ENCODE data around the gene CTU2. TPM values are rescaled to one million over a fixed set of nuclear protein-coding genes. Genes with fewer than 3 reads are reported as not detected.

Gene CTU2
- total and polyA plus RNA-seq, 2 of the 8 experiments (the other 6 are each of a cell fraction or from before 2014, with no cell fraction given), result 32.7 to 42.9 TPM

- no peak overlapping the region for H2BK20ac ChIP-seq (ENCODE audit: low read length)
- H2BK5ac ChIP-seq (ENCODE audit: low read depth, low read length), result no peak overlapping the region
- no peak overlapping the region for H3K9ac ChIP-seq (replicated peaks in 1 of 4; ENCODE audit: extremely low read depth in 1 of 4, low read depth in 3 of 4, low read length in 3 of 4)
- no peak overlapping the region for H2BK12ac ChIP-seq (ENCODE audit: low read depth, low read length)
- no peak overlapping the region for H3K4me3 ChIP-seq (ENCODE audit: extremely low read depth in 1 of 4, insufficient read depth in 2 of 4, low read depth in 3 of 4, low read length in 4 of 4)
- H2AFZ ChIP-seq (ENCODE audit: low read length), result no peak overlapping the region
- ChIA-PET CTCF (ENCODE audit: partially characterized antibody) (interaction anchor here (0.7 to 10.0 kb wide), 21 partner anchors 13 to 437 kb away, joined by 3 to 251 read pairs (median 8); partner anchors contain the start of genes GALNS, PIEZO1 and TRAPPC2L), POLR2A (ENCODE audit: partially characterized antibody) (interaction anchor here (1.3 to 3.1 kb wide), 4 partner anchors 17 to 73 kb away, joined by 3 to 14 read pairs (median 5); no protein-coding TSS in a partner anchor)
- H3K23ac ChIP-seq (ENCODE audit: insufficient read length), result no peak overlapping the region
- H3K56ac ChIP-seq (replicated peaks; ENCODE audit: insufficient read length, low read depth, low read length), result no peak overlapping the region
- H3K27me3 ChIP-seq (replicated peaks in 1 of 4; ENCODE audit: control insufficient read depth in 3 of 4, extremely low read depth in 1 of 4, insufficient read depth in 3 of 4, low read length in 3 of 4), result no peaks in the 10 kb centered on the region
- H3K14ac ChIP-seq (ENCODE audit: insufficient read length), result no peak overlapping the region
- H4K20me1 ChIP-seq (replicated peaks in 1 of 2; ENCODE audit: control insufficient read depth in 1 of 2, insufficient read depth in 2 of 2, low read length in 2 of 2), result peaks cover 0 to 10% of the 10 kb centered on the region in 2 experiments
- no peaks in the 10 kb centered on the region for H3K79me2 ChIP-seq (ENCODE audit: control insufficient read depth in 1 of 2, insufficient read depth in 2 of 2, low read length in 2 of 2)
- H3K23me2 ChIP-seq (ENCODE audit: low read depth, low read length), result no peaks in the 10 kb centered on the region
- no peak overlapping the region for H3K18ac ChIP-seq (ENCODE audit: extremely low read depth, low read length)
- H3K79me1 ChIP-seq (ENCODE audit: low read depth, low read length), result no peaks in the 10 kb centered on the region
- FAIRE-seq (no peak), DNase-seq (ENCODE audit: low read depth in 1 of 2, low spot score in 2 of 2) (no peak)
- no peak overlapping the region for H3K4ac ChIP-seq (replicated peaks; ENCODE audit: insufficient read length, low read depth, low read length)
- H3K9me3 ChIP-seq (ENCODE audit: insufficient read depth in 2 of 2, low read depth in 1 of 2, low read length in 1 of 2), result no peaks in the 10 kb centered on the region
- H2AK5ac ChIP-seq (ENCODE audit: low read depth, low read length), result no peak overlapping the region
- peaks cover 0 to 5% (median 0%) of the 10 kb centered on the region in 4 experiments; a peak in 1 of 7 replicates for H3K4me1 ChIP-seq (replicated peaks in 1 of 4; ENCODE audit: control insufficient read depth in 3 of 4, insufficient read depth in 4 of 4, low read length in 3 of 4)
- no peak overlapping the region for H3K4me2 ChIP-seq (ENCODE audit: insufficient read depth in 1 of 2, low read depth in 2 of 2, low read length in 2 of 2)
- H2BK15ac ChIP-seq (ENCODE audit: low read length), result no peak overlapping the region
- WGBS, 2 experiments (ENCODE audit: extremely low coverage in 1 of 2, insufficient coverage in 1 of 2, insufficient read length in 1 of 2, insufficient replicate concordance in 2 of 2, low coverage in 1 of 2, low lambda C conversion rate in 2 of 2, missing lambda C conversion rate in 1 of 2), result 97% methylated on average over 10 of the region's 21 CpGs; no CpG with 5 or more reads in 1 of the 2 experiments
- H3K36me3 ChIP-seq (ENCODE audit: control insufficient read depth in 2 of 4, insufficient read depth in 4 of 4, low read length in 3 of 4), result peaks cover 0 to 18% (median under 1%) of the 10 kb centered on the region in 4 experiments; a peak in 2 of 8 replicates
- no peak for TF ChIP-seq CTBP2 (IDR thresholded peaks at IDR 0.05; ENCODE audit: borderline replicate concordance, insufficient read depth, insufficient read length, low read length)
- no peak for TF ChIP-seq RNF2 (IDR thresholded peaks at IDR 0.05; ENCODE audit: borderline replicate concordance, low read depth, low read length, missing control alignments, poor library complexity, severe bottlenecking)
- TF ChIP-seq TAF1 (IDR thresholded peaks at IDR 0.05; ENCODE audit: low read depth, low read length), result no peak
- no peak for TF ChIP-seq ATF3 (IDR thresholded peaks at IDR 0.05; ENCODE audit: insufficient read depth, low read depth, low read length)
- TF ChIP-seq MAX (IDR thresholded peaks at IDR 0.05), result no peak
- TF ChIP-seq EP300 (IDR thresholded peaks at IDR 0.05; ENCODE audit: borderline replicate concordance in 1 of 2, low read depth in 2 of 2, low read length in 2 of 2), result no peak
- no peak for TF ChIP-seq GTF2F1 (IDR thresholded peaks at IDR 0.05; ENCODE audit: borderline replicate concordance, low read depth, low read length)
- no peak for TF ChIP-seq KDM5A (IDR thresholded peaks at IDR 0.05; ENCODE audit: low read length)
- no peak for TF ChIP-seq MAFK (IDR thresholded peaks at IDR 0.05; ENCODE audit: low read depth, low read length)
- TF ChIP-seq TBP (IDR thresholded peaks at IDR 0.05; ENCODE audit: low read depth, low read length), result no peak
- no peak for TF ChIP-seq RFX5 (IDR thresholded peaks at IDR 0.05; ENCODE audit: borderline replicate concordance, low read depth, low read length)
- TF ChIP-seq EZH2 (IDR thresholded peaks at IDR 0.05; ENCODE audit: low read depth, low read length, severe bottlenecking), result no peak
- H4K5ac ChIP-seq (ENCODE audit: insufficient read length, low read depth, low read length), result no peak overlapping the region
- H2BK120ac ChIP-seq (replicated peaks; ENCODE audit: low read depth, low read length), result no peak overlapping the region
- no peak overlapping the region for H4K8ac ChIP-seq (ENCODE audit: extremely low read depth, insufficient read depth, low read length)
- H4K91ac ChIP-seq (replicated peaks; ENCODE audit: insufficient read length, low read length), result no peak overlapping the region
- no peak overlapping the region for H3K27ac ChIP-seq (ENCODE audit: low read depth, low read length)
Measured at GRCh38 chr16:88736496-88736895, 30.2 kb downstream of the CTU2 start.

All from H1 (cell line).